Mucosa of descending colon (tissue), 3 donors: ENCODE measurements around the gene PLD5. TPM values are rescaled to one million over a fixed set of nuclear protein-coding genes. Genes with fewer than 3 reads are reported as not detected.
"Not testable (repeated sequence)": the region's sequence is repeated elsewhere in the genome, so short reads cannot be mapped to it uniquely, and the experiment has no call there.

ENCODE experiments used
- ATAC-seq: fragments of 200-7000 bp; cut with Tn5 transposase; one replicate; pipeline ENCODE4 v1.9.1; 2020; ENCODE audit warnings: mild to moderate bottlenecking, moderate library complexity
- DNase-seq, 3 donors: peaks; one replicate each; pipeline ENCODE4 v3.0.0-alpha.2; 2020
- H3K36me3 ChIP-seq: fragments of 200-600 bp; one replicate; pipeline ENCODE4 v1.8.0; 2021; ENCODE audit warnings: low read depth, mild to moderate bottlenecking
- H3K4me1 ChIP-seq: fragments of 200-600 bp; one replicate; pipeline ENCODE4 v1.8.0; 2021; ENCODE audit warnings: low read depth, mild to moderate bottlenecking
- H3K4me3 ChIP-seq: fragments of 200-600 bp; one replicate; pipeline ENCODE4 v1.8.0; 2021; ENCODE audit warnings: mild to moderate bottlenecking
- H3K9me3 ChIP-seq: fragments of 200-600 bp; one replicate; pipeline ENCODE4 v1.8.0; 2021; ENCODE audit warnings: mild to moderate bottlenecking
- intact Hi-C, 2 donors: fragments of 100-400 bp; cut with DNase I in 1 of 2; cut with micrococcal nuclease in 1 of 2; formaldehyde crosslinking; loops; one replicate each; pipeline versions ENCODE4 v1.11.0 to v1.11.1; 2022; cut with DNase I, micrococcal nuclease
- total RNA-seq, 3 donors: library from RNA; stranded (reverse); fragmentation: NEBNext Ultra II Directional in 2 of 3; extraction: Animal tissue kit (Norgen Biotek cat#: 25700) in 2 of 3; gene quantifications; one replicate each; pipeline versions ENCODE4 v1.2.1 to v1.2.4, GENCODE V29; 2021 to 2023
- TF ChIP-seq, protein P1 (sequence below): fragments of 200-600 bp; IDR thresholded peaks from one replicate; pipeline ENCODE4 v1.8.0; 2022; ENCODE audit warnings: antibody characterized with exemption, mild to moderate bottlenecking
- donor health status: DM: no; HTN: no; CAD: no; lungs with moderate emphysema.
- donor health status: DM: no; HTN: no; CAD: no.
- donor health status: DM: no; HTN: yes; CAD: no.

The PLD5 gene
- total RNA-seq, 3 donors from 2014 or later, result 0.54 TPM; not detected in 2

DNA sequence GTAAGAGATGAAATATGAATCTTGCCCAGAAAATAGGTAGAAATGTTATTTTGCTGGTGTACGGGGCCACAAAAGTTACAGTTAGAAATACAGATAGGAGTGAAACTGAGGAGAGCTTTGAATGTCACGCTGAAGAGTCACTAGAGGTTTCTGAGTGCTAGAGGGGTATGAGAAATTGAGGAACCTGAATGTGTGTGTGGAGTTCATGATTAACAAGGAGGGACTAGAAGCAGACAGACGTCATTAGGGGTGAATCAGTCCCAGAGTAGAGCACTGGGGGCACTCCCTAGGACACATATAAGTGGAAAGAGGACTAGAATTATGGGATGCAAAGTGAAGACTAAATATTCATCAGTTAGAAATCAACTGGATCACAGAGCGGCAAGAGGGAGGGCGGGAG lies 336.7 kb downstream of the PLD5 start:
- ATAC-seq, result no peak
- Histone ChIP-seq H3K4me1 (no peaks in the 10 kb centered on the region), H3K4me3 (no peak overlapping the region), H3K36me3 (no peaks in the 10 kb centered on the region), H3K9me3 (peaks cover 18% of the 10 kb centered on the region)
- TF ChIP-seq, protein P1, sequence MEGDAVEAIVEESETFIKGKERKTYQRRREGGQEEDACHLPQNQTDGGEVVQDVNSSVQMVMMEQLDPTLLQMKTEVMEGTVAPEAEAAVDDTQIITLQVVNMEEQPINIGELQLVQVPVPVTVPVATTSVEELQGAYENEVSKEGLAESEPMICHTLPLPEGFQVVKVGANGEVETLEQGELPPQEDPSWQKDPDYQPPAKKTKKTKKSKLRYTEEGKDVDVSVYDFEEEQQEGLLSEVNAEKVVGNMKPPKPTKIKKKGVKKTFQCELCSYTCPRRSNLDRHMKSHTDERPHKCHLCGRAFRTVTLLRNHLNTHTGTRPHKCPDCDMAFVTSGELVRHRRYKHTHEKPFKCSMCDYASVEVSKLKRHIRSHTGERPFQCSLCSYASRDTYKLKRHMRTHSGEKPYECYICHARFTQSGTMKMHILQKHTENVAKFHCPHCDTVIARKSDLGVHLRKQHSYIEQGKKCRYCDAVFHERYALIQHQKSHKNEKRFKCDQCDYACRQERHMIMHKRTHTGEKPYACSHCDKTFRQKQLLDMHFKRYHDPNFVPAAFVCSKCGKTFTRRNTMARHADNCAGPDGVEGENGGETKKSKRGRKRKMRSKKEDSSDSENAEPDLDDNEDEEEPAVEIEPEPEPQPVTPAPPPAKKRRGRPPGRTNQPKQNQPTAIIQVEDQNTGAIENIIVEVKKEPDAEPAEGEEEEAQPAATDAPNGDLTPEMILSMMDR, result no peak
- intact Hi-C loops, result no loop called here
- no peak for DNase-seq

DNA sequence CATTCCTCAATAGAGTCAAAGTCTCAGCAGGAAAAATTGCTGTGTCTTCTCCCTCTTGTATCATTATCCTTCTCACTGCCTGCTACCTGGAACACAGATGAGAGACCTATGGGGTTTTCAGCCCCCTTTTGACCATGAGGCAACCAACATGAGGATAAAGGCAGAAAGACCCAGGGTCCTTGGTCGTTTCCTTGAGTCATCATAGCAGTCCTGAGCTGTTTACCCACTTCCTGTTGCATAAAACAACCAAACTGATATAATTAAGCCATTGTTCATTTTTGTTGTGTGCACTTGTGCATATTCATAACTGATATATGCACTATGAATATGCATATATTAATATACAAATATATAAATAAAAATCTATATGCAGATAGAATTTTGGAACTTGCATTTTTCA lies 337.3 kb downstream of the PLD5 start:
- ATAC-seq (no peak), DNase-seq (no peak)
- Histone ChIP-seq H3K4me1 (no peaks in the 10 kb centered on the region), H3K4me3 (no peak overlapping the region), H3K36me3 (no peaks in the 10 kb centered on the region), H3K9me3 (peaks cover 18% of the 10 kb centered on the region)
- TF ChIP-seq, protein P1, result no peak
- intact Hi-C loops, result no loop called here

DNA sequence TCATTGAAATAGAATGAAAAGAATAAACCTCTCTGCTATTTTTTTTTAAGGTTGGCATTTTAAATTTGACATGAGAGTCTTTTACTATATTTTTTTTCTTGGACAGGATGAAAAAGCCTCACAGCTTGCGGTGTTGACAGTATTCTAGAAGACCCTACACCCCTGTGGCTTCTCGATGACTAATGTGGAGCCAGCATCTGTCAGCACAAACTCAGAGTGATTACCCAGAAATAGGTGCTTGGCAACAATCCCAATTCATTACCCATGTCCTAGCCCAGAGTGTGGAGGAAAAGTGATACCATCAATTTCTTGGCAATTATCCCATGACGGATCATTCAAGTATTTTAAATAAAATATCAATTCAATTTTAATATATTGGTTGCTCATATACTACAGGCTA lies 338.8 kb downstream of the PLD5 start:
- no peaks in the 10 kb centered on the region for H3K36me3 ChIP-seq
- peaks cover 18% of the 10 kb centered on the region for H3K9me3 ChIP-seq
- no peak for ATAC-seq
- no peak for DNase-seq
- no peak overlapping the region for H3K4me3 ChIP-seq
- TF ChIP-seq, protein P1, result no peak
- intact Hi-C loops, result no loop called here
- H3K4me1 ChIP-seq, result no peaks in the 10 kb centered on the region

DNA sequence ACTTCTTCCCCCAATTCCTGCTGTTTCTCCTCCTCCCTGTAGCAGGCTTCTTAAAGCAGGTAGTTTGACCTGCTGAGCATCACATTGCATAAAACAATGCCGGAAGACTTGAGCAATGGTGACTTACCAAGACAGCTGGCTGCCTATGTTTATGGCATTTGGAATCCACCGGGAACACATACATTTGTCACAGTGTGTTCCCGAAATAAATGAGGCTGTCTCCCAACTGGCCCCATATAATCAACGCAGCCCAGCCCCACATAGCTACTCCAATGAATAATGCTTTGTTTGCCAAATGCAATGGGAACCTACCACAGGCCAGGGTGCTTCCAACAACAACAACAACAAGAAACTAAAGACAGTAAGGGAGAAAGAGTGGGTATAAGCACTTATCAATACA lies 339.5 kb downstream of the PLD5 start:
- ATAC-seq (no peak), DNase-seq (no peak)
- peaks cover 18% of the 10 kb centered on the region for H3K9me3 ChIP-seq
- H3K36me3 ChIP-seq, result no peaks in the 10 kb centered on the region
- intact Hi-C loops, result no loop called here
- H3K4me1 ChIP-seq, result no peaks in the 10 kb centered on the region
- no peak overlapping the region for H3K4me3 ChIP-seq
- TF ChIP-seq, protein P1, result no peak

DNA sequence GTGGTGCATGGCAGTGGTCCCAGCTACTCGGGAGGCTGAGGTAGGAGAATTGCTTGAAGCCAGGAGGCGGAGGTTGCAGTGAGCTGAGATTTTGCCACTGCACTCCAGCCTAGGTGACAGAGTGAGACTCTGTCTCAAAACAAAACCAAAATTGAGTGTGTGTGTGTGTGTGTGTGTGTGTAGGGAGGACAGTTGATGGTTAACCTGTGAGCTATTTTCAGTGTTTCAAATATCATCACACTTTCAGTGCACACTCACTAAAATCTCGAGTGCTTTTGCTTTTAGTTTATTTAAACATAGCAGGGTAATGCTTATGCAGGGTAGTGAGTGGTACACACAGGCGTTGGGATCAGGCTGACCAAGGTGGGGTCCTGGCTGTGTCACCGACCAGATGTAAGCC lies 344.7 kb downstream of the PLD5 start:
- intact Hi-C loops, H3K4me1 ChIP-seq, H3K36me3 ChIP-seq, H3K4me3 ChIP-seq, DNase-seq, ATAC-seq: not testable (repeated sequence)
- H3K9me3 ChIP-seq, result peaks cover 27% of the 10 kb centered on the region

DNA sequence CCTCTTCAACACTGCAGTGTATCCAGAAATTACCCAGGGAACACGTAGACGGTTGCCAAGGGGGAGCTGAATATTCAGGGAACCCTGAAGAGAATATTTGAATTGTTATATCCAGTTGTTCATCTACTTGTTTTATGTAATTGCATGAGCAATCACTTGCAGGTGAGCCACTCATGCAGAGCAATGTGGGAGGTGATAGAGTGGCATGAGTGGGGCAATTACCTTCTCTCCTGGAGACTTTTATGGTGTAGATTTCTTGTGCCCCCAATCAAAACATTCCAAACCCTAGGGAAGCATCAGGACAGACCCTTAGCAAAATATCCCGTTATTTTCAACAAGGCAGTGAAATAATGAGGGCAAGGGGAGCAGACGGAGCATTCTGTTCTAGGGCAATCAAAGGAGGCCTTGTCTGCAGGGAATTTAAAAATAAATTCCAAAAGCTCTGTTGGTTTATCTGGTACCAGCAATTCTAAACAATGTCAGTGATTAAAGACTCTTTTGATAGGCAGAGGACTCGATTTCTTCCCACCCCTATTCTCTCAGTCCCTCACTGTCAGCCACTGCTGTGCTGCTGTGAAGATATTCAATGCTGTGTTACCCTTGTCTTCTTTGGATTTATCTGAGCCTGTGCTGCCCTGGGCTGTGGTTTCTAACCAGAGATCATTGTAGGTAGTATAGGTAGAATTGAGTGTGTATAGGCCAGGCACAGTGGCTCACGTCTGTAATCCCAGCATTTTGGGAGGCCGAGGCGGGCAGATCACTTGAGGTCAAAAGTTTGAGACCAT lies 345.4 kb downstream of the PLD5 start:
- intact Hi-C loops, result no loop called here
- Histone ChIP-seq H3K4me1 (no peaks in the 10 kb centered on the region), H3K4me3 (no peak overlapping the region), H3K36me3 (no peaks in the 10 kb centered on the region), H3K9me3 (peaks cover 23% of the 10 kb centered on the region)
- TF ChIP-seq, protein P1, result no peak
- ATAC-seq (no peak), DNase-seq (no peak)
